Adipocyte (in vitro differentiated cells): ENCODE results near the gene MAB21L4.

Experiments
- DNase-seq: peaks from one replicate; pipeline ENCODE4 v3.0.0-alpha.2; 2015; ENCODE audit warnings: low read depth
- H3K27me3 ChIP-seq: replicated peaks from 2 replicates; pipeline ENCODE4 v1.7.0; 2013; ENCODE audit warnings: mild to moderate bottlenecking, low read length, moderate library complexity; ENCODE audit not compliant: control insufficient read depth, insufficient read depth
- H3K36me3 ChIP-seq: 2 replicates; pipeline ENCODE4 v1.7.0; 2013; ENCODE audit warnings: low read length, mild to moderate bottlenecking, moderate library complexity; ENCODE audit not compliant: control insufficient read depth, insufficient read depth, severe bottlenecking
- H3K4me1 ChIP-seq: 2 replicates; pipeline ENCODE4 v1.7.0; 2013; ENCODE audit warnings: mild to moderate bottlenecking, low read length, moderate library complexity; ENCODE audit not compliant: control insufficient read depth, insufficient read depth
- H3K4me3 ChIP-seq: 2 replicates; pipeline ENCODE4 v1.7.0; 2013; ENCODE audit warnings: mild to moderate bottlenecking, low read length, moderate library complexity
- H3K9ac ChIP-seq: 2 replicates; pipeline ENCODE4 v1.7.0; 2013; ENCODE audit warnings: mild to moderate bottlenecking, low read length, moderate library complexity
- H3K9me3 ChIP-seq: 2 replicates; pipeline ENCODE4 v1.7.0; 2013; ENCODE audit warnings: mild to moderate bottlenecking, low read length, moderate library complexity; ENCODE audit not compliant: control insufficient read depth

The MAB21L4 gene

GRCh38 chr2:240916571-240917008 is 20.6 kb upstream of the MAB21L4 start:
- Histone ChIP-seq H3K27me3 (no peaks in the 10 kb centered on the region), H3K36me3 (no peaks in the 10 kb centered on the region), H3K4me1 (peaks cover 53% of the 10 kb centered on the region), H3K9ac (peak overlapping the region; percentile 76), H3K4me3 (peak overlapping the region; percentile 13), H3K9me3 (no peaks in the 10 kb centered on the region)
- DNase-seq: peak; percentile 93

- H3K9ac ChIP-seq: peak overlapping the region; percentile 59
- DNase-seq: no peak
- H3K27me3 ChIP-seq: no peaks in the 10 kb centered on the region
- H3K9me3 ChIP-seq: no peaks in the 10 kb centered on the region
- H3K4me3 ChIP-seq: no peak overlapping the region
- H3K36me3 ChIP-seq: no peaks in the 10 kb centered on the region
- H3K4me1 ChIP-seq: peaks cover 45% of the 10 kb centered on the region
These were observed 19.8 kb upstream of the MAB21L4 start for GRCh38 chr2:240915526-240916341.

- DNase-seq: no peak
- Histone ChIP-seq H3K4me3 (no peak overlapping the region), H3K9me3 (no peaks in the 10 kb centered on the region), H3K4me1 (peaks cover 40% of the 10 kb centered on the region), H3K36me3 (no peaks in the 10 kb centered on the region), H3K9ac (peak overlapping the region; percentile 59), H3K27me3 (no peaks in the 10 kb centered on the region)
These were observed 18.9 kb upstream of the MAB21L4 start for GRCh38 chr2:240914645-240915525.

GRCh38 chr2:240913810-240914644 is 18.1 kb upstream of the MAB21L4 start:
- Histone ChIP-seq H3K36me3 (no peaks in the 10 kb centered on the region), H3K27me3 (no peaks in the 10 kb centered on the region), H3K4me1 (peaks cover 40% of the 10 kb centered on the region), H3K9me3 (no peaks in the 10 kb centered on the region), H3K9ac (peak overlapping the region; percentile 21), H3K4me3 (no peak overlapping the region)
- DNase-seq: peak; percentile 83

GRCh38 chr2:240912878-240913809 is 17.2 kb upstream of the MAB21L4 start:
- Histone ChIP-seq H3K4me1 (peaks cover 40% of the 10 kb centered on the region), H3K36me3 (no peaks in the 10 kb centered on the region), H3K27me3 (no peaks in the 10 kb centered on the region), H3K4me3 (no peak overlapping the region), H3K9me3 (no peaks in the 10 kb centered on the region), H3K9ac (peak overlapping the region; percentile 27)
- no peak for DNase-seq

- no peaks in the 10 kb centered on the region for H3K9me3 ChIP-seq
- H3K27me3 ChIP-seq: peaks cover 7% of the 10 kb centered on the region
- DNase-seq: no peak
- peaks cover 30% of the 10 kb centered on the region for H3K4me1 ChIP-seq
- H3K9ac ChIP-seq: no peak overlapping the region
- no peaks in the 10 kb centered on the region for H3K36me3 ChIP-seq
- H3K4me3 ChIP-seq: no peak overlapping the region
These were observed 15.8 kb upstream of the MAB21L4 start for GRCh38 chr2:240911641-240912265.

GRCh38 chr2:240909216-240909974 is 13.4 kb upstream of the MAB21L4 start:
- peaks cover 11% of the 10 kb centered on the region for H3K4me1 ChIP-seq
- no peak overlapping the region for H3K9ac ChIP-seq
- peaks cover 19% of the 10 kb centered on the region for H3K27me3 ChIP-seq
- DNase-seq: no peak
- H3K9me3 ChIP-seq: no peaks in the 10 kb centered on the region
- H3K36me3 ChIP-seq: no peaks in the 10 kb centered on the region
- no peak overlapping the region for H3K4me3 ChIP-seq

GRCh38 chr2:240906911-240907590 is 11.1 kb upstream of the MAB21L4 start:
- Histone ChIP-seq H3K9me3 (no peaks in the 10 kb centered on the region), H3K27me3 (peaks cover 19% of the 10 kb centered on the region), H3K4me1 (no peaks in the 10 kb centered on the region), H3K4me3 (no peak overlapping the region), H3K36me3 (no peaks in the 10 kb centered on the region), H3K9ac (no peak overlapping the region)
- DNase-seq: no peak
